Activated CD4-positive, alpha-beta T cell treated with anti-CD3 and anti-CD28 coated beads, Interleukin-2, amount 50 U/mL, for 16 hours (primary cell): ENCODE results near the gene SLAMF8.
A peak's percentile ranks its signal among the peaks of the same experiment; 100 is the strongest.

Experiments
- DNase-seq: peaks from one replicate; pipeline ENCODE4 v3.0.0-alpha.2; 2020

The SLAMF8 gene

DNA sequence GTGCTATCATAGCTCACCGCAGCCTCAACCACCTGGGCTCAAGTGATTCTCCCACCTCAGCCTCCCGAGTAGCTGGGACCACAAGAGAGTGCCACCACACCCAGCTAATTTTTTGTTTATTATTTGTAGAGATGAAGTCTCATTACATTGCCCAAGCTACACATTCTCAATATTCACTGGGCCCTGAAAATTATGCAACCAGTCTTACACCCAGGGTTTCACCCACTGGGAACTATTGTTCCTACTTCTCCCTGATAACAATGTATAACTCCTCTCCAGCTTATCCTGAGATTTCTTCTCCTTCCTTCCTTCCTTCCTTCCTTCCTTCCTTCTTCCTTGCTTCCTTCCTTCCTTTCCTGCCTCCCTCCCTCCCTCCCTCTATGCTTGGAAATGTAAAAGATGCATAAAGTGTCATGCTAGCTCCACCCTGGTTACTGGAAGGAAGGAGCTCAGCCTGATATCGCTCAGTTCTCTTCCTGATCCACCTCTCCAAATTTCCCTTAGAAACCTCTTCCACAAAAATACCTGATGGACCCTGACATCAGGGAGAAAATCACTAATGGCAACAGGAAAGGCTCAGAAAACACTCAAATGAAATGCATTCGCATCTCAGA lies 47.0 kb downstream of the SLAMF8 start:
- no peak for DNase-seq

- no peak for DNase-seq
These were observed 51.2 kb downstream of the SLAMF8 start for GRCh38 chr1:159877695-159878444.

DNA sequence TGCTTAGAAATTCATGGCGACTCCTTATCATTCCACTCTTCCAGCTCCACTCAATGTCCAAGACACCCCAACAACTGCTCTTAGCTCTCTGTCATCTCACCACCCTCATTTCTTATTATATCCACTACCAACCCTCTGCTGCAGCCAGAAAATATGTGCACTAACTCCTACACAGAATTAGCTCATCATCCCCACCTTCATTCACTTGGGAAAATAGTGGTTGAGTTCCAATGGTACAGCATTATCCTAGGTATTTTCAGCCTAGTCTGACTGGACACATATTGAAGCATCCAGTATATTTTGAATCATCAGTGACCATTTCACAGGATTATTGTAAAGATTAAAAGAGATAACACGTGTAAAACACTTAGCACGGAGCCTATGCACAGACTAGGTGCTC lies 52.5 kb downstream of the SLAMF8 start:
- DNase-seq = no peak

DNA sequence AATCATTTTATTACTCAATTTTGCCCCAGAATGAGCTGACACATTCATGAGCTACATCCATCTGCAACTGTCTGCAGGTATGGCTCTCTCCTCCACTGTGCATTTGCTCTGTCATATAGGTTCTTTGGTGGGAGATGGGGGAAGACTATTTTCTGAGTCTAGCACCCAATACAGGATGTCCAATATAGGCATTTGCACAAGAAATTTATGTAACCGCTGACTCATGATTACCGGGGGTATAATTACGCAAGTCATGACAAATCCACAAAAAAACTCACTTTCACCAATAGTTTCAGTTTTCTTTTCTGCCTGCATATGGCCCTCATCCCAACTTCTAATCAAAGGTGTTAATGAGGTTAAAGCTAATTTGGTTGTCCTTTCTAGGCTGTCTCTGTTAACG lies 53.3 kb downstream of the SLAMF8 start:
- peak; percentile 23 for DNase-seq

DNA sequence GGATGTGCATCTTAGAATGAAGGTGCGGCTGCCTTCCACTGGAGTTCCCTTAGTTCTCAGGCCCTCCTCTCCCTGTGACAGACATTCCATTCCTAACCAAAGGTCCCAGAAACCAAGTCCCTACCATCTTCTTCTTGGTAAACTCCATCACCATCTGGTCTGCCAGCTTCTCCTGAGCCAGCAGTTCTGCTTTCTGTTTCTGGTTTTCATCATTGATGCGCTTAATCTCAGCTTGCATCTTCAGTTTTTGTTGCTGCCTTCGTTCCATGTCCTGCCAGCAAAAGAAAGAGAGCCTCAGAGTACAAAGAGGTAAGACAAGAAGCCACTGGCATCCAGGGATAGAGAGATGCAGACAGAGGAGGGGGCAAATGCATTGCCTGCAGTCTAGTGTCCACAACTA lies 53.8 kb downstream of the SLAMF8 start:
- DNase-seq = no peak

DNA sequence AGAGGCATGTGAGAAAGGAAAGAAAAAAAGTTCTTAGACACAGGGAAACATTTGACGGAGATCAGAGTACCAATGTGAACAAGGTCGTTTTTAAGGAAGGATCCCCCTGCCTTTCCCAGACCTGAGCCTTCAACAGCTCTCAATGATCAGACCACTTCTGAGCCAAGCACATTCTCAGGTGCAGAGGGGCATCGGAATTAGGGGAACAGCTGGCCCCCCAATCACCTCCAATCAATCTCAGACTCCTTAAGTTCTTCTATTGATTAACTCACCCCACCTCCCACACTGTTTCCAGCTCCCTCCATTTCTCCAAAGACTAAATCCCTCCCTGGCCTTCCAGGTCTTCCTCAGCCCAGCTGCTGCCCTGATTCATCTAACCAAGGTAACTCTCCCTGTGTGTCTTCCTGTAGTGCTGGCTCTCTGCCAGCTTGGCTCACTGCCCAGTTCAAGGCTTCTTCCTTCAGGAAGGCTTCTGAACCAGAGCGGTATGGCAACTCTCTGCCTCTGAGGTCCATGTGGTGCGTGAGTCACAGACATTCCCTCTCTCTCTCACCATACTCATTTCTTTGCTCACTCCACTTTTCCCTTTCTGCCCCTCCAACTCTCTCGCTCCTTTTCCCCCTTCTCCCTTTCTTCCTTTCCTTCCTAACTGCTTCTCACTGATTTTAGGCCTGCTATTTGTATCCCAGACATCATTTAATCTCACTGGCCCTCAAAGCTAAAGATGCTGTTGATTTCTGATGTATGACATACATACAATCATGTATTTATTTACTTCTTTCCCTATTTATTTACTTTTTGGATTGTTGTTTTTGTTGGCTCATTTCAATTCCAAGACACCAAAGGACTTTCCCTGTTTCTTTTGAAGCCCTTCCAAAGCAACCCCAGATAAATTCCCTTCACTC lies 55.2 kb downstream of the SLAMF8 start:
- no peak for DNase-seq

GRCh38 chr1:159882527-159882862 lies 55.8 kb downstream of the SLAMF8 start:
- no peak for DNase-seq

DNA sequence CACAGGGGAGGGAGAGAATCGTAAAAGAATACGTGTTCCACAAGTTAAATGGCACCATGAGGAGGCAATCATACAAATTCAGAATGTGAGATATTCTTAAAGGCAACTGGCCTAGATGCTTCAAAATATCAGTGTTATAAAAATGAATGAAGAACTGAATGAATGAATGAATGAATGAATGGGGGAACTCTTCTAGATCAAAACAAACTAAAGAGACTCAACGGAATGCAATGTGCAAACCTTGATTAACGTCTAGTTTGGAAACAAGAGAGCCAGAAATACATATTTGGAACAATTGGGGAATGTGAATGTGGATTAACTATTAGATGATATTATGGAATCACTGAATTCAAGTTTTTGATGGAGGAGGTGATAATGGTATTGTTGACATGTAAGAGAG lies 56.5 kb downstream of the SLAMF8 start:
- DNase-seq = no peak

DNA sequence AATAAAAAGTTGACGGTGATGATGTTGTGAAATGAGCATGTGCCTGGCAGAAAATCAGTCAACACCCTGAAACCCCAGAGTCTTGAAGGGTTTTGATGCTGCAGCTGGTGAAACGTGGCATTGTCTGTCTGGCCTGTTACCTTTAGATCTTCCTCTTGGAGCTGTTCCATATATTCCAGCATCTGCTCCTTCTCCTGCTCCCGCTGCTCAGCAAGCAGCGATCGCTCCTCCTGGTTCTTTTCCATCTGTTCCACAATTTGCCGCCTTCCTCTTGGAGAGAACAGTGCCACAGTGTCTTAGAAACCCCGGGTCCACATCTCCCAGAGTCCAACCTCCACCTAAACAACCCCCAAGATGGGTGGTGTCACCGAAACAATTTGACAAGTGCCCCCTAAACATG lies 57.6 kb downstream of the SLAMF8 start:
- DNase-seq = no peak
